Psoas muscle (tissue), 8 donors: ENCODE data around the gene TMEM176A. TPM values are rescaled to one million over a fixed set of nuclear protein-coding genes. Genes with fewer than 3 reads are reported as not detected.

Experiments used
- ATAC-seq, 4 donors: fragments of 200-7000 bp; cut with Tn5 transposase; one replicate each; pipeline ENCODE4 v1.9.1; 2020; ENCODE audit warnings: moderate library complexity in 3 of 4, mild to moderate bottlenecking in 2 of 4
- DNase-seq, 2 donors: peaks; one replicate each; pipeline ENCODE4 v3.0.0-alpha.2; 2020
- H3K27ac ChIP-seq: fragments of 200-600 bp; one replicate; pipeline ENCODE4 v1.8.0; 2022
- H3K27me3 ChIP-seq, 3 donors: fragments of 200-600 bp in 1 of 3; one replicate each; pipeline versions ENCODE4 v1.6.1 to v1.8.0; 2013 to 2022; ENCODE audit warnings: low read length in 2 of 3, mild to moderate bottlenecking in 2 of 3, moderate library complexity in 1 of 3; ENCODE audit not compliant: insufficient read depth in 3 of 3
- H3K36me3 ChIP-seq, 2 donors: fragments of 200-600 bp in 1 of 2; one replicate each; pipeline versions ENCODE4 v1.6.1 to v1.8.0; 2013 to 2022; ENCODE audit warnings: low read depth in 1 of 2, mild to moderate bottlenecking in 1 of 2, moderate library complexity in 1 of 2; ENCODE audit not compliant: insufficient read depth in 1 of 2
- H3K4me1 ChIP-seq: fragments of 200-600 bp; one replicate; pipeline ENCODE4 v1.8.0; 2022
- H3K4me3 ChIP-seq: fragments of 200-600 bp; one replicate; pipeline ENCODE4 v1.8.0; 2022; ENCODE audit warnings: mild to moderate bottlenecking
- H3K9me3 ChIP-seq: fragments of 200-600 bp; one replicate; pipeline ENCODE4 v1.8.0; 2022
- WGBS, 3 donors: extraction: QIAGEN DNeasy Blood & Tissue Kit; methylation state at CpG; one replicate each; pipeline versions ENCODE4 v1.1.6 to v1.1.7; 2013; 5-methylcytosine and 5-hydroxymethylcytosine counted together
- intact Hi-C, 2 donors: fragments of 100-400 bp; cut with DNase I; formaldehyde crosslinking; loops; one replicate each; pipeline versions ENCODE4 v1.11.0 to v1.14.2; 2022
- polyA plus RNA-seq, 3 donors: library from polyadenylated mRNA; stranded (reverse); fragments of 200-250 nt; gene quantifications; one replicate each; pipeline ENCODE4 v1.2.3, GENCODE V29; 2013
- total RNA-seq, 4 donors: library from RNA; stranded (reverse); fragmentation: NEBNext Ultra II Directional in 2 of 4; extraction: Animal tissue kit (Norgen Biotek cat#: 25700) in 2 of 4; gene quantifications; one replicate each; pipeline versions ENCODE4 v1.2.1 to v1.2.4, GENCODE V29; 2021 to 2023
- TF ChIP-seq, protein P1 (sequence below): fragments of 200-600 bp; IDR thresholded peaks from one replicate; pipeline ENCODE4 v1.8.0; 2022; ENCODE audit warnings: antibody characterized with exemption
- donor health status: healthy with polysubstance abuse.
- donor health status: DM: no; HTN: no; CAD: no; lungs with moderate emphysema.
- donor health status: Bipolar disorder and iron deficiency.
- donor health status: healthy.
- donor health status: DM: yes; HTN: yes; CAD: no.
- donor health status: DM: no; HTN: no; CAD: no.
- donor health status: DM: no; HTN: no; CAD: no.
- donor health status: DM: yes; HTN: yes; CAD: no.

Gene TMEM176A
- total and polyA plus RNA-seq, 7 donors = 2.3 to 13.7 (median 3.2) TPM

DNA sequence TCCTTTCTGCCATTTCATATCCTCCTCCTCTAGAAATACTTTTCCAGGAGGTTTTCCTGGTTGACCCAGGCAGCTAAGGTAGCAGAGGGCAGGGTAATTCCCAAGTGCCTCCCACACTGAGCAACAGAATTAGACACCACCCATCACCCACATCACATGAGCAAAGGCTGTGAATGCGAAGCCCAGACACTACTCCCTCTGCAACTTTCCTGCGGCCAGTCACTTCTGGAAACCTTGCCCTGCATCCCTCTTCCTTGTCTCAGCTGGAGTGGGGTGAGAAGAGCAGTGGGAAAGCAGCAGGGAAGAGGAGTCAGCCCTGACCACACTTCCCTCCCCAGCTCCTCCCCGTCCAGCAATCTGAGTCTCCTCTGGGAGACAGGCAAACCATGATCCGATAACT is 15.6 kb upstream of the TMEM176A start:
- no peaks in the 10 kb centered on the region for H3K4me1 ChIP-seq
- intact Hi-C loops = loop anchor here in 1 of 2 donors (10.0 kb wide), 1 partner anchor 200 kb away; no protein-coding TSS in a partner anchor
- peak in 2 of 4 donors; percentile 14 to 32 for ATAC-seq
- H3K27me3 ChIP-seq = peaks cover 0 to 4% (median 3%) of the 10 kb centered on the region in 3 donors
- H3K9me3 ChIP-seq = no peaks in the 10 kb centered on the region
- TF ChIP-seq, protein P1, sequence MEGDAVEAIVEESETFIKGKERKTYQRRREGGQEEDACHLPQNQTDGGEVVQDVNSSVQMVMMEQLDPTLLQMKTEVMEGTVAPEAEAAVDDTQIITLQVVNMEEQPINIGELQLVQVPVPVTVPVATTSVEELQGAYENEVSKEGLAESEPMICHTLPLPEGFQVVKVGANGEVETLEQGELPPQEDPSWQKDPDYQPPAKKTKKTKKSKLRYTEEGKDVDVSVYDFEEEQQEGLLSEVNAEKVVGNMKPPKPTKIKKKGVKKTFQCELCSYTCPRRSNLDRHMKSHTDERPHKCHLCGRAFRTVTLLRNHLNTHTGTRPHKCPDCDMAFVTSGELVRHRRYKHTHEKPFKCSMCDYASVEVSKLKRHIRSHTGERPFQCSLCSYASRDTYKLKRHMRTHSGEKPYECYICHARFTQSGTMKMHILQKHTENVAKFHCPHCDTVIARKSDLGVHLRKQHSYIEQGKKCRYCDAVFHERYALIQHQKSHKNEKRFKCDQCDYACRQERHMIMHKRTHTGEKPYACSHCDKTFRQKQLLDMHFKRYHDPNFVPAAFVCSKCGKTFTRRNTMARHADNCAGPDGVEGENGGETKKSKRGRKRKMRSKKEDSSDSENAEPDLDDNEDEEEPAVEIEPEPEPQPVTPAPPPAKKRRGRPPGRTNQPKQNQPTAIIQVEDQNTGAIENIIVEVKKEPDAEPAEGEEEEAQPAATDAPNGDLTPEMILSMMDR = no peak
- 52 to 72% (median 59%) methylated on average over 4 of the region's 4 CpGs for WGBS, 3 donors
- no peak for DNase-seq
- H3K4me3 ChIP-seq = no peak overlapping the region
- no peak overlapping the region for H3K27ac ChIP-seq
- no peaks in the 10 kb centered on the region for H3K36me3 ChIP-seq

DNA sequence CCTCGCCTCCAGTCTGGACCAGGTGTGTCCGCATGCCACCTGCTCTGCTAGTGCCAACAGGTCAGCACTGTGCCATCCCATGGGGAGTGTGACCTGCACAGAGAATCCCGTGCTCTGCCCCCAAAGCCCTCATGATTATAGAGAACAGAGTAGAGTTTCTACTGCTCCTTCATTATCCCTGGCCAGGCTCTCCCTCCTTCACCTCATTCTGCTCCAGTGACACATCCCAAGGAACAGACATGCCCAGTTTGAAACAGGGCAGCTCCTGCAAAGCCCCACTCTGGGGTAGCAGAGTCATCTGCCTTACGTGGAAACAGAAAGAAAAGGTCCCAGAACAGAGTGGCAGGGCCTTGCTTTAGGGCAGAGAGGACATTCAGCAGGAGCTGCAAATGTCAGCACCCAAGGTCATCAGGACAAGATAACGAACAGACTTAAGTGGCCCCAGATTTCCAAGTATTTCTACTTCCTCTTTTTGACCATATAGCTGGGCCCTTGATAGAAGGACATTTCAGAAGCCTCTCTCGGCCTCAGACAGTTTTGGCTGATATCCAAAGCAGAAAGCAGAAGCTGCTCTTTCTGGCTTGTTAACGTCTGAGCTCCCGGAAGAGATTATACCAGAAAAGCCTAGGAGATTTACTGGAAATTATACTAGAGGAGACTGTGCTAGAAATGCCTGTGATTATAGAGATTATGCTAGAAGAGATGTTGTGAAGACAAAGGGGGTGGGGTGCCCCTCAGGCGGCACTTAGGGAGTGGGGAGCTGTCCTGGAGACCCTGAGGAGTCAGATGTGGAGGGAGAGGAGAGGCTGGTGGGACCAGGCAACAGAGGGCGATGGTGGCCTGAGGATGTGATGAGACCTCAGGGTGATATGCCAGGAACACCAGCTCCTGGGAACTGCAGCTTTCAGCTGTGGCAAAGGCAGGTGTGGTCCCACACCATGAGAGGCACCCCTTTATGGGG is 13.0 kb upstream of the TMEM176A start:
- intact Hi-C loops = loop anchor here in 1 of 2 donors (10.0 kb wide), 1 partner anchor 197 kb away; no protein-coding TSS in a partner anchor
- no peak for DNase-seq
- WGBS, 3 donors = 35 to 48% (median 40%) methylated on average over 10 of the region's 10 CpGs
- Histone ChIP-seq H3K36me3 (no peaks in the 10 kb centered on the region), H3K4me3 (no peak overlapping the region), H3K9me3 (no peaks in the 10 kb centered on the region), H3K27ac (peak overlapping the region; percentile 52), H3K4me1 (no peaks in the 10 kb centered on the region), H3K27me3 (peaks cover 0 to 3% (median 0%) of the 10 kb centered on the region in 3 donors)
- ATAC-seq = peak in 1 of 4 donors; percentile 44
- TF ChIP-seq, protein P1 = no peak

DNA sequence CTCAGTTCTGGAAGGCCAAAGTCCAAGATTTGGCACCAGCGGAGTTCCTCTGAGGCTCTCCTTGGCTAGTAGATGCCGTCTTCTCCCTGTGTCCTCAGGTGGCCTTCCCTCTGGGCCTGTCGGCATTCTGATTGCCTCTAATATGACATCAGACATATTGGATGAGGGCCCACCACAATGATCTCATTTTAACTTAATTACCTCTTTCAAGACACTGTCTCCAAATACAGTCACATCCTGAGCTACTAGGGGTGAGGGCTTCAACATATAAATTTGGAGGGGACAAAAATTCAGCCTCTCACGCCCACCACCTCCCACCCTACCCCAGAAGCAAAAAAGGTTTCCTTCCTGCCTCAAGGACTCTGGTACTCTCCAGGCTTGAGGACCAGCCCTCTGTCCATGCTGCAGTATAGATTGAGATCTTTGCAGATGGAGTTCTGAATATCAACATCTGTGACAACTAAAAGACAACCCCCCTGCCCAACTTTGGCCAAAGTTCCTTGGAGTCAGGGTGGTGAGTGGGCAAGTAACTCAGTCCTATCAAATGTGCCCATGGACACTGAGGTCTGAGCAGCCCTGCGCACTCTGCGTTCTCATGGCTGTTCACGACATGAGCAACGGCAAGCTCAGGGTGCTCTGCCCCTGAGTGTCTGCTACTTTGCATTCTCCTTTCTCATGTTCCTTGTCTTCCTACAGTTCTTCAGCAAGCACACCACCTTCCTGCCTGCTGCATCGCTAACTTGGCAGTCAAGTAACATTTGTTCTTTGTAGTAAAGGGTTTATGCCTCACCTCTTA is 11.9 kb upstream of the TMEM176A start:
- Histone ChIP-seq H3K27me3 (peaks cover 0 to 3% (median 0%) of the 10 kb centered on the region in 3 donors), H3K9me3 (no peaks in the 10 kb centered on the region), H3K4me1 (no peaks in the 10 kb centered on the region), H3K27ac (peak overlapping the region; percentile 52), H3K4me3 (no peak overlapping the region), H3K36me3 (no peaks in the 10 kb centered on the region)
- intact Hi-C loops = loop anchor here in 1 of 2 donors (10.0 kb wide), 1 partner anchor 196 kb away; no protein-coding TSS in a partner anchor
- TF ChIP-seq, protein P1 = no peak
- ATAC-seq (peak; percentile 41 to 80 (median 54)), DNase-seq (peak; percentile 75 to 88)
- 54 to 63% (median 60%) methylated on average over 9 of the region's 9 CpGs for WGBS, 3 donors

DNA sequence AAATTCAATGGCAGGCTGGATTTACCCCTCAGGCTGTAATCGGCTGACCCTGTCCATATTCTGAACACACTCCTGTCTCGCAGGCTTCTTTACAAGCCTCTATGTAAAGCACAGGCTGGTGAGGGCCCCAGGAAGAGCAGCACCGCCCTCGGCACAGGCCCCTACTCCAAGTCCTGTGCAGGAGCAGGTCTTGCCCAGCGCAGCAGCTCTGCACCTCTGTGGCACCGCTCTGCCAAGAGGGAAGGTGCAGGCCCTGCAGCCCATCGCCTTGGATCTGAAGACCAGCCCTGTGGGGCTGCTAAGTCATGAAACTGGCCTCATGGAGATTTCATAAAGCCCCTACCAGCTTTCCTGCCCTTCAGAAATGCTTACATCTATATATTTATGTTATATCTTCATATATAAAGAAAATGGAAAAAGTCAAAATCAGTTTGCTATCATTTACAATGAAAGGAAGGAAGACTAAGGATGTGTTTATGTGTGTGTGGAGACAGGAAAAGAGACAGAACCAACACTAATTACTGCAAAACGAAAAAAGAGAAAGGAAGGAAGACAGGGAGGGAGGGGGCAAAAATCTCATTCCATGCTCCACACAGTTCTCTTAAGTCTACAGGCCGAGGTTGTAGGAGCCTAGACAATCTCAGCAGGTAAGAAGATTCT is 10.0 kb upstream of the TMEM176A start:
- no peaks in the 10 kb centered on the region for H3K4me1 ChIP-seq
- H3K4me3 ChIP-seq = no peak overlapping the region
- ATAC-seq (no peak), DNase-seq (no peak)
- H3K9me3 ChIP-seq = no peaks in the 10 kb centered on the region
- no peaks in the 10 kb centered on the region for H3K36me3 ChIP-seq
- intact Hi-C loops = no loop called here
- no peak overlapping the region for H3K27ac ChIP-seq
- peaks cover 0 to 5% (median 3%) of the 10 kb centered on the region in 3 donors for H3K27me3 ChIP-seq
- TF ChIP-seq, protein P1 = no peak
- 84 to 88% (median 84%) methylated on average over 9 of the region's 9 CpGs for WGBS, 3 donors
